Stimulated activated naive CD8-positive, alpha-beta T cell treated with anti-CD3 and anti-CD28 coated beads, Interleukin-15, Interleukin-2, amounts not matched to agents 100 U/mL and 50 U/mL, for 24 hours (primary cell): ENCODE measurements around the gene ZNF318.
"Not testable (repeated sequence)": the region's sequence is repeated elsewhere in the genome, so short reads cannot be mapped to it uniquely, and the experiment has no call there.

Source experiments
- ATAC-seq: fragments of 150-1000 bp; cut with Tn5 transposase; one replicate; pipeline ENCODE4 v1.10.0; 2021
- DNase-seq: peaks from one replicate; pipeline ENCODE4 v3.0.0; 2021

ZNF318 gene

GRCh38 chr6:43389730-43390295 is 20.4 kb upstream of the ZNF318 start:
- no peak for DNase-seq
- ATAC-seq, result no peak

DNA sequence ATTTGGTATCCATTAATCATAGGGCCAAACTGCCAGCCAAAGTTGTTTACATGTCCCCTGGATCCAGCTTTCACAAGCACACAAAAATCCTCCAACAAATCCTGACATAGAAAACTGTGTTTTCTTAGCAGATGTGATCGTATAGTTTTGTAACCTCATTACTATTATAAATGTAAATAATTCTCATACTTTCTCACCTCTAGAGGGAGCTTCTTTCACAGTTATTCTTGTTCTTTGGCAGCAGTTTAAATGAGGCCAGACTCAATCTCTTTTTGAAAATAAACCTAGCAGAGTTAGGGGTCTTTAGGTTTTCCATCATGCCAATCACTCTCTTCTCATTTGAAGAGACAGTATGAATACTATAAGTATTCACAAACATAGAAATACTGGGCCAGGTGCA is 17.0 kb upstream of the ZNF318 start:
- DNase-seq (no peak), ATAC-seq (no peak)

GRCh38 chr6:43383021-43383667 is 13.7 kb upstream of the ZNF318 start:
- DNase-seq (no peak), ATAC-seq (no peak)

- DNase-seq, ATAC-seq: not testable (repeated sequence)
These were observed 11.4 kb upstream of the ZNF318 start for GRCh38 chr6:43380858-43381257.

DNA sequence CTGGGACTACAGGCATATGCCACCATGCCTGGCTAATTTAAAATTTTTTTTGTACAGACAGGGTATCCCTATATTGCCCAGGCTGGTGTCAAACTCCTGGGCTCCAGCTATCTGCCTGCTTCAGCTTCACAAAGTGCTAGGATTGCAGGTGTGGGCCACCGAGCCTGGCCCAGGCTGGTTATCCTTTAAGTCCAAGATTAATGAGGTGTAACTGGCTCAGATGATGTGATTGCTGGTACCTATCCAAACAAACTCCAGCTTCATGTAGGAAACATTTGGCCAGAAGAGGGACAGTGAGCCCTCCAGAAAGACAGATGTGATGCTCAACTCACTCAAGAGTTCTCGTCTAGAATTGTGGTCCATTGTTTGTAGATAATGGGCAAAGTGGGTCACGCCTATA is 9.2 kb upstream of the ZNF318 start:
- ATAC-seq (no peak), DNase-seq (no peak)

GRCh38 chr6:43377710-43378229 is 8.3 kb upstream of the ZNF318 start:
- DNase-seq (no peak), ATAC-seq (no peak)

- peak; percentile 93 for ATAC-seq
These were observed 7.1 kb upstream of the ZNF318 start for GRCh38 chr6:43376551-43376981.

GRCh38 chr6:43375693-43376092 is 6.2 kb upstream of the ZNF318 start:
- no peak for ATAC-seq
- DNase-seq, result no peak

More at GRCh38 chr6:43376551-43376981, 7.1 kb upstream of the ZNF318 start:
- peak; percentile 49 for DNase-seq

GRCh38 chr6:43373252-43373875 is 3.9 kb upstream of the ZNF318 start:
- DNase-seq, result no peak
- ATAC-seq, result no peak

DNA sequence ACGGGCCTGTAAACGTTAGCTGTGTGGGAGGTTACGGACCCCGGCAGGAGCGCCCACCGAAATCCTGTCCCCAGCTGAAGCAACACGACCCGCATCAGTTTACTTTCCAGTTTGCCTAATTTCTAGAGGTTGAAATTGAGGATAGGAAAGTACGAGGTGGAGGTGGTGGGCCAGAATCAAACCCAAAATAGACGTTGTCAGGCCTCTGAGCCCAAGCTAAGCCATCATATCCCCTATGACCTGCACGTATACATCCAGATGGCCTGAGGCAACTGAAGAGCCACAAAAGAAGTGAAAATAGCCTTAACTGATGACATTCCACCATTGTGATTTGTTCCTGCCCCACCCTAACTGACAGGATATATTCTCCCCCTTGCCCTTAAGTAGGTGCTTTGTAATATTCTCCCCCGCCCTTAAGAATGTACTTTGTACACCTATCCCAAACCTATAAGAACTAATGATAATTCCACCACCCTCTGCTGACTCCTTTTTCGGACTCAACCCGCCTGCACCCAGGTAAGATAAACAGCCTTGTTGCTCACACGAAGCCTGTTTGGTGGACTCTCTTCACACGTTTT is 645 bp upstream of the ZNF318 start:
- not testable (repeated sequence) for ATAC-seq, DNase-seq

DNA sequence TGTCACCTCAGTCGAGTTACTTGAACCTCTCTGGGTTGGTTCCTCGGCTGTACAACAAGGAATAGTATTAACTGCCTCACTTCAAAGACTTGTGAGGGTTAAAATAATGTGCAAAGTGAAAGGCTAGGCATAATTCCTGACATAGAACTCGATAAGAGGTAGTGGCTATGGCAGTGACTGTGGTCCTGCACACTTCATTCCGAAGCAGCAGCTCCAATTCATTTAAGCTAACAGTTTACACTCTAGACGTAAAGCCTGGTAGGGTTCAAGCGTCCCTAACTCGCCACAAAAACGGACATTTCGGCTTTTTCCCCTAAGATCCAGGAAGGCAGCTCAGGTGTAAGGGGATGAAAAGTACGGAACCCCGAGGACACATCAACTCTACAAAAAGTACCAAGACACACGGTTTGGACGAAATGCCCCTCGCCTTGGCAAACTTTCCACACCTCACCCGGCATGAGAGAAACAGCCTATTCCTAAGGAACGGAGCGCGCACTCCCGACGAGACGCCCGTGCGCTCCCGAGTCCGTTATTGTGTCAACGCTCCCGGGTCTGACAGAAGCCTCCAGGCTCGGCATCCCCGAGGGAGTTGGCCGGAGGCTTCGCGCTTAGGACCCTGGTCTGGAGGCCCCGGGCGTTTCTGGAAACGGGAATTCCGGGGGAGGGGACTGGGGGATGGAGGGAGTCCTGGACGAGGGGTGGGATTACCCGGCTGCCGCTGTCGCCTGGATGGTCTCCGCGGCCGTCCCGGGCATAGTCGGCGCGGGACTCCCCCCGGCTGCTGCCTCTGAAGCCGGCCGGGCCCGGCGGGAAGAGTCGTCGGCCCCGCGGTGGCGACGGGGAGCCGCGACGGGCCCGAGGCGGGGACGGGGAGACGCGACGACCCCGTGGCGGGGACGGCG is 937 bp downstream of the ZNF318 start:
- ATAC-seq, result peak; percentile 6
- peak; percentile 40 for DNase-seq

DNA sequence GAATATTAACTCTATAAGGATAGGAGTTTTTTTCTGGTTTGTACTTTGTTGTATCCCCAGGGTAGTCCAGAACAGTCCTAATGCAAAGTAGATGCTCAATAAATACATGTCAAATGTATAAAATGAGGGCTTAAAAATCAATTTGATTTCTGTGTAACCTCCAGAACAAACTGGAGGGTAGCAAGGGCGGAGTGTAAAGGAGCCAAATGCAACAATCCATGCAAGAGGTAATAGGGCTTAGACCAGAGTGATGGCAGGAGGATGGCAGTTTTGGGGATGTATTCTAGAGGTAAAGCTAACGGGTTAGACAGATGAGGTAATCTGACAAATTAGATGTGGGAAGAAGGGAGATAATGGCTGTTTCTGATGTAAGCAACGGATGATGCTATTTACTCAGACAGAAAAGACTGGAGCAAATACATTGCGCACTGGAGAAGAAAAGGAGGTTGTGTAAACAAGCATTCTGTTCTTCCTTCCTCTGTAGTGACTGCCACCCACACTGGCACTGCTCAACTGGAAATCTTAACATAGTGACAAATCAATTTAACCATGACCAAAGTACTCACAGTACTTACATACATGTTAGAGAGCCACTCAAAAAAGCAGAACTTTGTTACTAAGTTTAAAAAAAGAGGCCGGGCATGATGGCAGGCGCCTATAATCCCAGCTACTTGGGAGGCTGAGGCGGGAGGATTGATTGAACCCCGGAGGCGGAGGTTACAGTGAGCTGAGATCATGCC is 2.0 kb downstream of the ZNF318 start:
- no peak for DNase-seq
- no peak for ATAC-seq

DNA sequence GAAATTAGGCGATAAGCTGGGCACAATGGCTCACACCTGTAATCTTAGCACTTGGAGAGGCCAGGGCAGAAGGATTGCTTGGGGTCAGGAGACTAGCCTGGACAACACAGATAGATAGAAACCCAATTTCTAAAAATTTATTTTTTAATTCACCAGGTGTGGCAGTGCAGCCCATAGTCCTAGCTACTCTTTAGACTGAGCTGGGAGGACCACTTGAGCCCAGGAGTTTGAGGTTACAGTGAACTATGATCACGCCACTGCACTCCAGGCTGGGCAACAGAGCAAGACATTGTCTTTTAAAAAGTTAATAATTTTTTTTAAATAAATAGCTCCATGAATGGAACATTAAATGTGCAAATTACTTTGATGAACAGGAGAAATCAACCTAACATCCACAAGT is 8.2 kb downstream of the ZNF318 start:
- ATAC-seq (no peak), DNase-seq (no peak)

DNA sequence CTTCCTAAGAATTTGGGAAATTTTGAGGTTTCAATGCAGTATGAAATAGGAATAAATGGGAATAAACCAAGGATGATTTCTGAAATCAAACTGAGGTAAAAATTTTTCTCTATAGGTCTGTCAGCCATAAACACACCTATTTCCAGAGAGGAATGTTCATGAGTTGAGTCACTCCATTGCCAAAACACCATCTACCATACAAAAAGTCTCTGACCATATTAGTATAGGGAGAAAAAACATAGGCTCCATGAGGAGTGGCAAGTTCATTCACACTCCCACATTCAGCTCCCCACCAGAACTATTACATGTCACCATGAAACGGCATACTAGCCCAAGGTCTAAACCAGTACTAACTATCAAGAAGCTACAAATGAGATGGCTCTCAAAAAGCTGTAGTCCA is 9.6 kb downstream of the ZNF318 start:
- no peak for ATAC-seq

DNA sequence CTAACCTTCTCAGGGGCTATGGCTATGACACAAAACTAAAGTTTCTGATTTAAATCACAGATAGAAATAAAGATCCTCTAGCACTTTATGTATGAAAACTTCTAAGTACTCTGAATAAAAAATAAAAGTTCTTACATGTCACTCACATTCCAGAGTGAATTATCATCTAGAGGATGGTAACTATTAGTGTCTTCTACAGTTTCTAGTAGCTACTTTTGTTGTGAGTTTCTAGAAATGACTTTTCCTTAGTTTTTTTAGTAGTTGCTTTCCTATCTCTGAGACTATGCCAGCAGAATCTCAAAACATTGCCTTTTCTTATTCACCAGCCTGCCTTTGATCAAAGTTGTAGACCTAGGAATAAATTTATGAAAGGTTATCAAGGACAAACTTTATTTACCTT is 10.1 kb downstream of the ZNF318 start:
- DNase-seq (no peak), ATAC-seq (no peak)

More for the DNA sequence above, 9.6 kb downstream of the ZNF318 start:
- no peak for DNase-seq

- no peak for DNase-seq
- ATAC-seq, result no peak
These were observed 13.4 kb downstream of the ZNF318 start for GRCh38 chr6:43355862-43356590.

DNA sequence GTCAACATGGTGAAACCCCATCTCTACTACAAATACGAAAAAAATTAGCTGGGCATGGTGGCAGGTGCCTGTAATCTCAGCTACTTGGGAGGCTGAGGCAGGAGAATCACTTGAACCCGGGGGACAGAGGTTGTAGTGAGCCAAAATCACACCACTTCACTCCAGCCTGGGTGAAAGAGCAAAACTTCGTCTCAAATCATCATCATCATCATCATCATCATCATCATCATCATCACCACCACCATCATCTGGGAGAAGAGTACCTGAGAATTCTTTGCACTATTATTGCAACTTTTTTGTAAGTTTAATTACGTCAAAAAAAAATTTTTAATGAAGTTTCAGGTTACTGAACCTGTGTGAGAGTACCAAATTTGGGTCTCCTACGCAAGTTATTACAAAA is 17.5 kb downstream of the ZNF318 start:
- not testable (repeated sequence) for DNase-seq, ATAC-seq

DNA sequence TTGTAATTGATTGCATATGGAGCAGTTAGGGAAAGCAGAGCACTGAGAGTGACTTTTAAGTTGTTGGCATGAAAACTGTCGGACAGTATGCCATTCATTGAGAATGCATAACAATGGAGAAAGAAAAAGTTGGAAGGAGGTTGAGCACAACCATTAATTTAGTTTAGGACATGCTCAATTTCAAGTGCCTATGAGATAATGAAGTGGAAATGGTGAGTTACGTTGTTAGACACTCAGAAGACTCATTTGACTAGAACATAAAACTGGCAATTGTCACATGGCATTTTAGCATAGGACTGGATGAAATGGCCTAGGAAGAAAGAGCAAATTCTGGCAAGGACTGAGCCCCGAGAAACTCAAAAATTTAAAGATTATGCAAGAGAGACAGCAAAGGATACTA is 22.0 kb downstream of the ZNF318 start:
- ATAC-seq (no peak), DNase-seq (no peak)

DNA sequence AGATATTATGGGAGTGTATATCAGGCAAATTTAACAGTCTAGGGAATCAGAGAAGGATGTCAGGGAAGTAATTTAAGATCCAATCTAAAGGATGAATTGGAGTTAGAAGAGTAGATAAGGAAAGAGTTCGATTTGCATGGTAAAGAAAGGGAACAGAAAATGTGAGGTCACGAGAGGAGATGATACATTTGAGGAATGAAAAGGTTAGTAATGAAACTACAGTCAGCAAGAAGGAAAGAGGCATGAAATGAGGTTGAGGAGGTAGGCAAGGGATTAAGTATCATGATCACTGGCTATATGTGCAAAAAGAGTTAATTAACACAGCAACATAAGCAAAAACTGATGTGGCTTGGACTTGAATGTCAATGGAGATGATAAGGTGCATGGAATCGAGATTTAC is 22.4 kb downstream of the ZNF318 start:
- DNase-seq, result no peak
- ATAC-seq, result peak; percentile 23

DNA sequence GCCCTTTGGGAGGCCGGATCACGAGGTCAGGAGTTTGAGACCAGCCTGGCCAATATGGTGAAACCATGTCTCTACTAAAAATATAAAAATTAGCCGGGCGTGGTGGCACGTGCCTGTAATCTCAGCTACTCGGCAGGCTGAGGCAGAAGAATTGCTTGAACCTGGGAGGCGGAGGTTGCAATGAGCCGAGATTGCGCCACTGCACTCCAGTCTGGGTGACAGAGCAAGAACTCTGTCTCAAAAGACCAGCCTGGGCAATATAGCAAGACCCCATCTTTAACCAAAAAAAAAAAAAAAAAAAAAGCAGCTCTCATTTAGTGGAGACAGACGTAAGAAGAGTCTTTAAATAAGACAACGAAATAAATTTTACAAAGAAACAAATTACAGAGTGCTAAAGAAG is 23.2 kb downstream of the ZNF318 start:
- ATAC-seq, DNase-seq: not testable (repeated sequence)

DNA sequence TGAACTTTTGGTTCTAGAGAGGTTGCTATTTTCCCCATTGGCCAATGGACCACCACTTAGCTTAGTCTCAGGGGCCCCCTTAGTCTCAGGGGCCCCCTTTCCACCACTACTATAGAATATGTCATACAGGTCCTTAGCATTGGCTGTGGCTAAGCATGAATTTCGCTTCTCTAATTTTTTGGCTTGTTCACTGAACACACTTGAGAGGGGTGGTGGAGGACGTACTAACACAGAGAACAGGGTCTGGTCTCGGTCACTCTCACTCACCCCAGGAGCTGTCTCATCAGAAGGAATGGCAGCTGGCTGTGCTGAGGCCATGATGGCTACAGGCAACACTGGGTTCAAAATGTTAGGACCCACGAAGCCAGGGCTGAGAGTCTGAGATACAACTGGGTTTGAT is 30.3 kb downstream of the ZNF318 start:
- ATAC-seq (no peak), DNase-seq (no peak)
